ENCODE results near the gene PHACTR3. TPM values are rescaled to one million over a fixed set of nuclear protein-coding genes. Genes with fewer than 3 reads are reported as not detected.

The PHACTR3 gene
- total RNA-seq, 4 donors from 2014 or later: 5.4 to 15.9 (median 10.0) TPM

DNA sequence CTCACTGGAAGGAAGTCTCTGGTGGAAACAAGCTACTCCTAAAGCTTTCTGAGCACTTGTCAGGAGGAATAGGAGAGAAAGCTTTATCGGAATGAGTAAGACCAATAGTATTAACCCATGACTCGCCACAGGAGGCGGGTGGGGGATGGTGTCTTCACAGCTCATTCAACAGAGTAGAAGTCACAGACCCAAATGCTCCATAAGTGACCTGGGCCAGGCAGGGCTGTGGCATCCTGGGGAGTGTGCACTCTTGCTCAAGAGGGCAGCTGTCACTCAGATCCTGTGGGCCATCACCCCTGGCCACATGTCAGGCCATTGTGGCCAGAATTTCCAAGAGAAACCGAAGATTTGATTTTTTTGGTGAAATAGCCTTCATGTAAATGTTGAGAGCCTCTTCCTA, 213.1 kb downstream of the PHACTR3 start:
- WGBS, 2 donors: 85 to 93% methylated on average over 4 of the region's 4 CpGs
- Histone ChIP-seq H3K4me3 (no peak overlapping the region), H3K4me1 (peaks cover 0 to 12% (median 0%) of the 10 kb centered on the region in 4 donors), H3K36me3 (no peaks in the 10 kb centered on the region), H3K27ac (no peak overlapping the region), H3K9me3 (no peaks in the 10 kb centered on the region), H3K27me3 (peaks cover 0 to 4% of the 10 kb centered on the region in 2 donors)
- no peak for TF ChIP-seq CTCF (IDR thresholded peaks at IDR 0.05)
- no peak for TF ChIP-seq EP300 (IDR thresholded peaks at IDR 0.05)
- TF ChIP-seq POLR2A (IDR thresholded peaks at IDR 0.05): no peak
- DNase-seq (ENCODE audit: low spot score in 2 of 2): peak in 1 of 2 donors; percentile 2

- Histone ChIP-seq H3K9me3 (no peaks in the 10 kb centered on the region), H3K27ac (no peak overlapping the region), H3K36me3 (no peaks in the 10 kb centered on the region), H3K27me3 (peaks cover 0 to 4% of the 10 kb centered on the region in 2 donors), H3K4me3 (no peak overlapping the region), H3K4me1 (peaks cover 0 to 12% (median 0%) of the 10 kb centered on the region in 4 donors)
- 78 to 79% methylated on average over 14 of the region's 14 CpGs for WGBS, 2 donors
- peak in 1 of 2 donors; percentile 2 for DNase-seq (ENCODE audit: low spot score in 2 of 2)
- no peak for TF ChIP-seq CTCF (IDR thresholded peaks at IDR 0.05)
- TF ChIP-seq POLR2A (IDR thresholded peaks at IDR 0.05): no peak
- no peak for TF ChIP-seq EP300 (IDR thresholded peaks at IDR 0.05)
Observed at GRCh38 chr20:59817846-59818615, 213.7 kb downstream of the PHACTR3 start.

DNA sequence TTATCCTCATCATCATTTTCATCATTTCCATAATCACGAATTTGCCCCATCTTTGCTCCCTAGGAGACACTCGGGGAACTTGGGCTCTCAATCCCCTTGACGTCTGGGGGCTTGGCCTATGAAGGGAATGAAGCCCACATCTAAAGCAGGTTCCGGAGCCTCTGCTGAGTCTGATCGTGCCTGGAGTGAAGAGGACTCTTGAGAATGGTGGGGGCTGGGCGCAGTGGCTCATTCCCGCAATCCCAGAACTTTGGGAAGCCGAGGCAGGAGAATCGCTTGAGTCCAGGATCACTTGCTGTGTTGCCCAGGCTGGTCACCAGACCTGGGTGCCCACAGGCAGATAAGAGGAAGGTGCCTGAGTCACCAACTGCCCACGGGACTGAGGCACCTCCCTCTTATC, 214.6 kb downstream of the PHACTR3 start:
- peak in 1 of 2 donors; percentile 3 for DNase-seq (ENCODE audit: low spot score in 2 of 2)
- H3K27ac ChIP-seq: no peak overlapping the region
- H3K4me3 ChIP-seq: no peak overlapping the region
- H3K9me3 ChIP-seq: no peaks in the 10 kb centered on the region
- no peaks in the 10 kb centered on the region for H3K36me3 ChIP-seq
- WGBS, 2 donors: 88 to 93% methylated on average over 10 of the region's 10 CpGs
- peaks cover 0 to 4% of the 10 kb centered on the region in 2 donors for H3K27me3 ChIP-seq
- peaks cover 0 to 11% (median 0%) of the 10 kb centered on the region in 4 donors for H3K4me1 ChIP-seq
- TF ChIP-seq EP300 (IDR thresholded peaks at IDR 0.05) (no peak), CTCF (IDR thresholded peaks at IDR 0.05) (no peak), POLR2A (IDR thresholded peaks at IDR 0.05) (no peak)

DNA sequence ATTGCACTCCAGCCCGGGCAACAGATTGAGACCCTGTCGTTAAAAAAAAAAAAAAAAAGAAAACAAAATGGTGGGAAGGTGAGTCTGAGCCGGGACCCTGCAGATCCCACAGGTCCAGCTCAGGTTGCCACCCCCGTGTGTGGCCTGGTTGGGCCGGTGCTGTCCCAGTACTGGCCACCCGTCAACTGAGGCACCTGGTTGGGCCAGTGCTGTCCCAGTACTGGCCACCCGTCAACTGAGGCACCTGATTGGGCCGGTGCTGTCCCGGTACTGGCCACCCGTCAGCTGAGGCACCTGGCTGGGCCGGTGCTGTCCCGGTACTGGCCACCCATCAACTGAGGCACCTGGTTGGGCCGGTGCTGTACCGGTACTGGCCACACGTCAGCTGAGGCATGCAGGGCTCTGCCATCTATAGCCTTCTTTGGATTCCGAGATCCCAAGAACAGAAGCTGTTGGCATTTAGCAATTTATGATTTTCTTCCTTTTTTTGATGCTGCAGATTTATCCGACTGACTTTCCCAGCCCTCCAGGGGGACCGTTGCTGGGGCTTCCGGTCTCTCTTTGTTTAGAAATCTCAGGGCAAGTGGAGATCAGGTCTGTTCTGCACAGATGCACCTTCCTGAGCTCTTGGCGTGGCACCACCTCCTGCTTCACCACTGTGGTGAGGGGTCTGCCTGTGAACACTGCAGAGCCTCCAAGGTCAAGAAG, 215.3 kb downstream of the PHACTR3 start:
- peak in 1 of 2 donors; percentile 0 for DNase-seq (ENCODE audit: low spot score in 2 of 2)
- H3K27me3 ChIP-seq: peaks cover 0 to 4% of the 10 kb centered on the region in 2 donors
- no peaks in the 10 kb centered on the region for H3K9me3 ChIP-seq
- WGBS, 2 donors: 86 to 89% methylated on average over 18 to 19 of the region's 20 CpGs
- H3K27ac ChIP-seq: no peak overlapping the region
- no peak overlapping the region for H3K4me3 ChIP-seq
- TF ChIP-seq CTCF (IDR thresholded peaks at IDR 0.05): no peak
- no peak for TF ChIP-seq POLR2A (IDR thresholded peaks at IDR 0.05)
- TF ChIP-seq EP300 (IDR thresholded peaks at IDR 0.05): no peak
- H3K4me1 ChIP-seq: peaks cover 0 to 4% (median 0%) of the 10 kb centered on the region in 4 donors
- no peaks in the 10 kb centered on the region for H3K36me3 ChIP-seq

Data from tibial nerve (tissue), 4 donors.